Choroid plexus epithelial cell (primary cell): Measurements from ENCODE around the gene ATG12.

ENCODE experiments used
- DNase-seq: peaks from one replicate; pipeline ENCODE4 v3.0.0-alpha.2; 2010; ENCODE audit warnings: low read depth
- H3K4me3 ChIP-seq: 2 replicates; pipeline ENCODE4 v1.5.1; 2011; ENCODE audit warnings: low read depth, mild to moderate bottlenecking, control low read depth, low read length, moderate library complexity
- CTCF ChIP-seq: conservative IDR thresholded peaks from 2 replicates; pipeline ENCODE4 v1.5.1; 2011; ENCODE audit warnings: low read depth, mild to moderate bottlenecking, control low read depth, inconsistent platforms, low read length, moderate library complexity

Gene ATG12

DNA sequence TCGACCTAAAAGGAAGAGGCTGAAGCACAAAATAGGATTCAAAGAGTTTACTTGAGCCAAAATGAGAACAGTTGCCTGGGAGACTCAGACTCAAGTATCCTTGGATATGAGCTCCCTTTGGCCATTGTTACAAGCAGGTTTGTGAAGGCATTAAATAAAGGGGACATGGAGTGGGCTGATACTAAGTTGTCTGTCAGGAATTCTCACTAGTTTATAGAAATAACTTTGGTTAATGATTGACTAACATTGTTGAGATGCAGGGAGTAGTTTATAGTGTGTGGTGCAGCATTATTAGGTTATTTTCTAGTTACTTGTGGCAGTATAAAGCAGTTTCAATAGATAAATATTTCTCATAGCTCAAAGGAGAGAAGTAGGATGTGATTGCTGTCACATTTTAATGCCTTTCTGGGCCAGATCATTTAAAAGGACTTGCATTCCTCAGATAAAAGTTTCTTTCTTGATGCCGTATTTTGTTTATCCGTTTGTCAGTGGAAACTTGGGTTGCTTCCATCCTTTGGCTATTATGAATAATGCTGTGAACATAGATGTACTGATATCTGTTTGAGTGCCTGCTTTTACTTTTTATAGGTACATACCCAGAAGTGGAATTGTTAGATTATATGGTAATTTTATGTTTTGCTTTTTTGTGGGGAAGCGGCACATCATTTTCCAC lies 9.5 kb upstream of the ATG12 start:
- peak; percentile 80 for DNase-seq
- TF ChIP-seq CTCF, result no peak
- H3K4me3 ChIP-seq, result no peak overlapping the region

- TF ChIP-seq CTCF, result no peak
- DNase-seq, result no peak
- no peak overlapping the region for H3K4me3 ChIP-seq
Measured at GRCh38 chr5:115849258-115849798, 8.0 kb upstream of the ATG12 start.

- H3K4me3 ChIP-seq, result no peak overlapping the region
- no peak for TF ChIP-seq CTCF
- DNase-seq, result no peak
Measured at GRCh38 chr5:115847290-115847689, 5.9 kb upstream of the ATG12 start.

GRCh38 chr5:115844321-115844817 lies 3.0 kb upstream of the ATG12 start:
- peak; percentile 59 for DNase-seq
- TF ChIP-seq CTCF, result no peak
- H3K4me3 ChIP-seq, result peak overlapping the region; percentile 86

- no peak for TF ChIP-seq CTCF
- no peak for DNase-seq
- H3K4me3 ChIP-seq, result peak overlapping the region; percentile 86
Measured at GRCh38 chr5:115843444-115844130, 2.2 kb upstream of the ATG12 start.

DNA sequence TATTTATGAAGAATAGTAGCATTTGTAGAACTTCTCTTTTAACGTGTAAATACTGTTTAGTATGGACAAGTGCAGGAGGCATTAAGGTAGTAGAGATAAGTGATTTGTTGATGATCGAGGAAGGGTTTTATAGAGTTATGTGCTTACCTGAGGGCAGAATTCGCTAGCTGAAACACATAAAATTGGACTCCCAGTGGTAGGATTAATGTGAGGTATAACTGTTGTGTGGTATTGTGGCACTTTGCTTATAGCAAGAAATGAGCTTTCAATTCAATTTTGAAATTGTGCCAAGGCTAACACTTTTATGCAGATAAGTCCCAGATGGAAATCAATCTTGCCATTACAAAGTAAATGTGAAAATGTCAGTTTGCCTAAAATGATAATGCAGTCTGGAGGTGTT lies 1.6 kb upstream of the ATG12 start:
- no peak for TF ChIP-seq CTCF
- DNase-seq, result no peak
- H3K4me3 ChIP-seq, result peak overlapping the region; percentile 86
